Transverse colon (tissue), 4 donors: ENCODE results near the gene CD40LG.

Experiments
- POLR2AphosphoS5 ChIP-seq, 3 donors: sonication (generic); formaldehyde crosslinking; IDR thresholded peaks; one replicate each; pipeline ENCODE4 v1.6.1; 2016; ENCODE audit warnings: antibody characterized with exemption in 3 of 3
- TF ChIP-seq, protein P1 (sequence below), 5 experiments: fragments of 200-600 bp in 3 of 5; fragments of 450-650 bp in 2 of 5; sonication (generic) in 3 of 5; IDR thresholded peaks; 1 replicate in 2 of 5; 2 replicates in 3 of 5; pipeline ENCODE4 v1.5.1; 2016 to 2017; ENCODE audit warnings: antibody characterized with exemption in 5 of 5, inconsistent platforms in 3 of 5, mild to moderate bottlenecking in 2 of 5, moderate library complexity in 1 of 5

DNA sequence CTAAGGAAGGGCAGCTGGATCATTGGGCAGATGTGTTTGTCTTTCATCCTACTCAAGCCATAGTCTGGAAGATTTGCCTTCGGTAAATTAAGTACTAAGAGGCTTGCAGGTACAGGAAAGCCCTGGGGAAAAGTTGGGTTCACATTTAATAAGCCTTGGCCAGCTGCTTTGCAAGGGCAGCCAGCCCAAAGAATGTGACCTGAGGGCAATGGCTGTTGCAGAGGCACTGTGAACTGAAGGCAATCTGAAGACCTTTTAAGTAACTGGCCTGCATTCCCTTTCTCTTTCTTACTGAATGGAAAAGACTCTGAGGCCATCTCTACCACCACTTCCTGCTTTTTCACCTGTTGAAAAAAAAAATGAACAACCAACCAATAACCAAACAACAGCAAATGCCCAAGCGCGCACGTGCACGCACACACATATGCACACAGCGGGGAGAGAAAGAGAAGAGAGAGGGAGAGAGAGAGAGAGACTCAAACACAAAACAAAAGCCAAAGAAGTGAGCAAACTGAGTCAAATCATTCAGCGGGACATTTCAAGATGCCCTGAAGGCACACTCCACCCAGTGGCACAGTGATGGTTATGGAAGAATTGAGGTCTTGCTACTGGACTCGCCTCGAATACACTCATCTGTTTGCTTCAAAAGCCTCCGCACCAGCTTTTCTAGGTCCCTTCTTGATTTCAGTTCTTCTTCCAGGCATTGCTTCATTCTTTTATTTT lies 19.6 kb downstream of the CD40LG start:
- TF ChIP-seq, protein P1, sequence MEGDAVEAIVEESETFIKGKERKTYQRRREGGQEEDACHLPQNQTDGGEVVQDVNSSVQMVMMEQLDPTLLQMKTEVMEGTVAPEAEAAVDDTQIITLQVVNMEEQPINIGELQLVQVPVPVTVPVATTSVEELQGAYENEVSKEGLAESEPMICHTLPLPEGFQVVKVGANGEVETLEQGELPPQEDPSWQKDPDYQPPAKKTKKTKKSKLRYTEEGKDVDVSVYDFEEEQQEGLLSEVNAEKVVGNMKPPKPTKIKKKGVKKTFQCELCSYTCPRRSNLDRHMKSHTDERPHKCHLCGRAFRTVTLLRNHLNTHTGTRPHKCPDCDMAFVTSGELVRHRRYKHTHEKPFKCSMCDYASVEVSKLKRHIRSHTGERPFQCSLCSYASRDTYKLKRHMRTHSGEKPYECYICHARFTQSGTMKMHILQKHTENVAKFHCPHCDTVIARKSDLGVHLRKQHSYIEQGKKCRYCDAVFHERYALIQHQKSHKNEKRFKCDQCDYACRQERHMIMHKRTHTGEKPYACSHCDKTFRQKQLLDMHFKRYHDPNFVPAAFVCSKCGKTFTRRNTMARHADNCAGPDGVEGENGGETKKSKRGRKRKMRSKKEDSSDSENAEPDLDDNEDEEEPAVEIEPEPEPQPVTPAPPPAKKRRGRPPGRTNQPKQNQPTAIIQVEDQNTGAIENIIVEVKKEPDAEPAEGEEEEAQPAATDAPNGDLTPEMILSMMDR (IDR thresholded peaks at IDR 0.05), result no peak
- no peak for TF ChIP-seq POLR2AphosphoS5 (IDR thresholded peaks at IDR 0.05)
